AG20443 (cell line): ENCODE data around the gene TMEM169.

Experiments used
- DNase-seq: peaks from one replicate; pipeline ENCODE4 v3.0.0; 2012; ENCODE audit warnings: low spot score, mixed read lengths

TMEM169 gene

DNA sequence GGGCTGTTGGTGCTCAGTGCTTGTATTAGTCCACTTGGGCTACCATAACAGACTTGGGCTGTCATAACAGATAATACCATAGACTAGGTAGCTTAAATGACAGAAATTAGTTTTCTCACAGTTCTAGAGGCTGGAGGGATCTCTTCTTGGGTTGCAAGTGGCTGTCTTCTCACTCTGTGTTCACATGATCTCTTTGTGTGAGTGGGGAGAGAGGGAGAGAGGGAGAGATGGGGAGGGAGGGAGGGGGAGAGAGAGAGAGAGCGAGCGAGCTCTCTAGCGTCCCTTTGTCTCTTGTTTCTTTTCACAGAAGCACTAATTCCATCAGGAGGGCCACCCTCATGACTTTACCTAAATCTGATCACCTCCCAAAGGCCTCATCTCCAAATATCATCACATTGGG lies 23.0 kb downstream of the TMEM169 start:
- DNase-seq = no peak

DNA sequence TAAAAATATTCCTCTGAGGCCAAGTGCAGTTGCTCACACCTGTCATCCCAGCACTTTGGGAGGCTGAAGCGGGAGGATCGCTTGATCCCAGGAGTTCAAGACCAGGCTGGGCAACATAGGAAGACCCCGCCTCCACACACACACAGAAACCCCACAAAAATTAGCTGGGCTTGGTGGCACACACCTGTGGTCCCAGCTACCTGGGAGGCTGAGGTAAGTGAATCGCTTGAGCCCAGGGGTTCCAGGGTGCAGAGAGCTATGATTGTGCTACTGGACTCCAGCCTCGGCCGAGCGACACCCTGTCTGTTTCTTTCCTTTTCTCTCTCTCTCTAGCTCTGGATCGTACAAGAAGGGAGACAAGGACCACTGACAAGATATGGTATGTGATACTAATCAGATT lies 25.6 kb downstream of the TMEM169 start:
- DNase-seq = no peak

DNA sequence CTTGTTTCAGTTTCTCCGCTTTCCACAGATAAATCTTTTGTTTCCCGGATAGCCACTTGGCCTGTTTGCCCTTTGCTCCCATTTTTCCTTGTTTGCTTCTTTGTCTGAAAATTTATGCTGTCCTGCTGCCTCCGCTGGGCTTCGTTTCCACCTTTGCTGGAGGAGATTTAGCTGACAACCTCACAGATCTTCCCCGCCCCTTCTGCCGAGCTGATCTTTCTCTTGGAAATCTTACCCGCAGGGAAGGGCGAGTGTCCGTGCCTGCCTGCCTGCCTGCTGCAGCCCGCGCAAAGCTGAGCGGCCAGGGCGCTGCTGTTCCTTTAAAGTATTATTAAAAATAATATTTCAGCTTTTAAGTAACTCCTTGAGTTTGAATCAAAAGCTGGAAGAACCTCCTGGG lies 26.0 kb downstream of the TMEM169 start:
- peak; percentile 18 for DNase-seq

DNA sequence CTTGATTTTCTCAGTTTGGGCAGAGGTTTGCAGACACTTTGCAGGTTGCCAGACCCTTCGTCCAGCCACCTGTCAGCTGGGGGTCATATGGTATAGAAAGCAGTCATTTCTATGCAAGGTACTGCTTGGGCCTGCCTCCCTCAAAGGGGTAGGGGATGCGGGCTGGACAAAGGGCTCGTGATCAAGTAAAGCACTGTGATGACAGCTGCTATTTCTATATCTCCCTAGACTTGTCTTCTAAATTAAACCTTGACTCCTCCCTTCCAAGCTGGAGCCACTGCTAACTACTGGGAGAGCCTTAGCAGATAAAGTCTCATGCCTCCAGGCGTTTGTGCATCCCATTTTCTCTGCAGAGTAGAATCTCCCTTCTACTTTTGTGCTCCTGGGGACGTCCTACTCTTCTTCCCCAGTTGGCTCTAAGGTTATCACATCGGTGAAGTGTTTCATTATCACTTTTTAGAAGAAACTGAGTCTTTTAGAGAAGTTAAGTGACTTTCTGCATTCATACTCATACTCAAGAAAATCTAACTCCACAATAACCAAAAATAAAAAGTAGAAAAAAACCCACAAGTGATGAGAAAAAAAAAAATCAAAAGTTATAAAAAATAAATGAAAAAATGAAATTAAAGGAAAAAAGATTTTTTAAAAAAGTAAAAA lies 26.7 kb downstream of the TMEM169 start:
- DNase-seq = no peak

DNA sequence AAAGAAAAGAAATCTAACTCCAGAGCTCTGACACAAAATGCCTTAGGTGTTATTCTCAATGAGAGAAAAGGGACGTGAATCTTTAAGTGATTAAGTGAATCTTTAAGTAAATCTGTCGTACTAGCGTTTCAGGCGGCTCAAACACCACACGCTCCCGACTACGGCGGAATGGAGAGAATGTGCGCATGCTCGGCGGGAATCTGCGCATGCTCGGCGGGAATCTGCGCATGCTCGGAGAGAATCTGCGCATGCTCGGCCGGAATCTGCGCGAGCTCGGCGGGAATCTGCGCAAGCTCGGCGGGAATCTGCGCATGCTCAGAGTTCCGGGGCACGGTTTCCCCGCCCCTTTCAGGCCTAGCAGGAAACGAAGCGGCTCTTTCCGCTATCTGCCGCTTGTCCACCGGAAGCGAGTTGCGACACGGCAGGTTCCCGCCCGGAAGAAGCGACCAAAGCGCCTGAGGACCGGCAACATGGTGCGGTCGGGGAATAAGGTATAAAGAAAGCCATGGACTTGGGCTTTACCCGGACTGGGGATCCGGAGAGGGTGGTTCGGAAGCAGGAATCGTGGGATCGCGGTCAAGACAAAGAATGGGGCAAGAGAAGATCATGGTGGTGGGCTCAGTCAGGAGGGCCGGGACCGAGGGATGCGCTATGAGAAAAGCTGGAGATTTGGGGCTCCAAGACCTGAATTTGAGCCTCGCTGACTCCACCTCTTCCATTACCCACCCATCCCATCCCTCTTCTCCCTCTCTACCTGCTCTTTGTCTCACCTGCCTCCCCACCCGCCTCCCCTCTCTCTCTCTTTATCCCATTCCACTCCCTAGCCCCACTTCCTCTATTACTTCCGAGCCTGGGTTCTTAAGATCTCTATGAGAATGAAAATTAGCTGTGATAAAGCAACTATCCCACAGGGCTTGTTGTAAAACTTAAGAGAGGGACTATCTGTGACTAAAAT lies 27.5 kb downstream of the TMEM169 start, which contains the start of gene XRCC5:
Gene XRCC5, plus strand, starts transcription at position 382 of the 955 bp plus-strand sequence. Its CDS starts 89 bp downstream, at position 471.
- peak; percentile 98 for DNase-seq

DNA sequence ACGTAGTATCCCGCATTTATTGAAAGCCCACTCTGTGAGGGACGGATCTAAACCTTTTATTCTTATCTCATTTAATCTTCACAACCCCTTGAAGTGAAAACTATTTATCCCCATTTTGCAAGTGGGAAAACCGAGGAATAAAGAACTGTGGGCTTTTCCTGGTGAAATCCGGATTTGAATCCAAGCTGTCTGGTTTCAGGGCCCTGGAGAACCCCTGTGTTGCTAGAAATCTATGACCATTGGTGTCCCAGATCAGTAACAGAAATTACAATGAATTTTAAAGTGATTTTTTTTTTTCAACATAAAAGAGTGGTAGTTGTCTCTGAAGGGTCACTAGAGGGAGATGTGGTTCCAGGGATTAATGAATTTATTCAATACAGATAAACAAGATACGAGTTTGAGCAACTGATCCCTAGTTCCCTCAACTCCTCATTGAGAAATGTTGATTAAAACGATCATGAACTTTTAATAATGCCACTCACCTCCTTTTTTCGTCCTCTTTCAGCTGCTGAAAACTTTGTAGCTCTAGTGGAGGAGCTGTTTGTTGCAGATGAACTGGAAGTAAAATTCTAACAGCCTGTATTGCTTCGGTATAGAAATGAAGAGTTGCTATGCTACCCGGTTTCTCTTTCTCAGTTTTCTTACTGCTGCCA lies 28.4 kb downstream of the TMEM169 start:
- peak; percentile 25 for DNase-seq

DNA sequence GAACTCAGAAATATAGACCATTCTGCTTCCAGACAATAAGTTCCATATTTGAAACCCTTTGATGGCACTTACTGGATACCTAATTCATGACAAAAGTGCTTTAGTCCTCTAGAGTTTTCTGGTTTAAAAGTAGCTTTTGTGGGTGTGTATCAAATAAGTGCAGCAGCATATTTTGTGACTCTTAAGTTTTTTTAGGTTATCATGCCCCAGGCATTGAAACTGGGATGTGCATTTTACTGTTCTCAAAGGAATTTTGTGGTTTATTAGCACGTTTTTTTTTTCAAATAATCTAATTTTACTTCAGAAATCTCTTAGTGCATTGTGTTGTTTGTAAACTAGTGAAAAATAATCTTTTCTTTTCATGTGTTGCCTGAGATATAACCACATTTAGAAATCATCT lies 28.9 kb downstream of the TMEM169 start:
- DNase-seq = no peak

DNA sequence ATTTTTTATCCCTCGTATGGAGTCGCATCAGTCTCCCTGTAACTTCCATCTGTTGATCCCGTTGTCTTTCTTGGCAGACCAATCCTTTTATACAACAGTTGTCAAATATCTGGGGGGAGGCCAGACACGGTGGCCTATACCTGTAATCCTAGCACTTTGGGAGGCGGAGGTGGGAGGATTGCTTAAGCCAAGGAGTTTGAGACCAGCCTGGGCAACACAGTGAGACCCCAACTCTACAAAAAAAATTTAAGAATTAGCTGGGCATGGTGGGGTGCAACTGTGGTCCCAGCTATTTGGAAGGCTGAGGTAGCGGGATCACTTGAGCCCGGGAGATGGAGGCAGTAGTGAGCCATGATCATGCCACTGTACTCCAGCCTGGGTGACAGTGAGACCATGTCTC lies 29.4 kb downstream of the TMEM169 start:
- DNase-seq = no peak

DNA sequence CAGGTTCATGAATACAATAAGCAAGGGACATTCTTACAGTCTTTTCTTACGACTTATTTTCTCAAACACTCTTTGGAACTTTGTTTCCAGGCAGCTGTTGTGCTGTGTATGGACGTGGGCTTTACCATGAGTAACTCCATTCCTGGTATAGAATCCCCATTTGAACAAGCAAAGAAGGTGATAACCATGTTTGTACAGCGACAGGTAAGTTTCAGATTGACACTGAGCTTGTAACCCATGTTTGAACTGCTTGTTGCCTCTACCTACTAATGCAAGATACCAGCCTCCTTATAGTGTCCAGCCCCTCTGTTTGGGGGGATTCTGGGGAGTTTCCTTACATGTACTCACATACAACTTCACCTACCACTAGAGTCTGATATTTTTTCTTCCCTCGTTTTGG lies 31.2 kb downstream of the TMEM169 start:
- no peak for DNase-seq

DNA sequence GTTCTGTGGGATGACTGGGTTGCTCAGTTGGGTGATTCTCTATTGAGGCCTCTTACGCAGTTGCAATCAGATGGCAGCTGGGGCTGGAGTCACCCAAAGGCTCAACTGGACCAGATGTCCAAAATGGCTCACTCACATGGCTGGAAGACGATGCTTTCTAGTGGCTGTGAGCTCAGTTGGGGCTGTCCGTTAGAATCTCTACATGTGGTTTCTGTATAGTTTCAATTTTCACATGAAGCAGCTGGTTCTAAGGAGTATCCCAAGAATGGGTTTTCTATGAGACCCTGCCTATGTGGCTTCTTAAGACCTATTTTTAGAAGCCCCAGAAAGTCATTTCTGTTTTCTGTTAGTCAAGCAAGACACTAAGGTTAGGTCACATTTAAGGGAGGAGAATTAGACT lies 31.9 kb downstream of the TMEM169 start:
- DNase-seq = no peak

DNA sequence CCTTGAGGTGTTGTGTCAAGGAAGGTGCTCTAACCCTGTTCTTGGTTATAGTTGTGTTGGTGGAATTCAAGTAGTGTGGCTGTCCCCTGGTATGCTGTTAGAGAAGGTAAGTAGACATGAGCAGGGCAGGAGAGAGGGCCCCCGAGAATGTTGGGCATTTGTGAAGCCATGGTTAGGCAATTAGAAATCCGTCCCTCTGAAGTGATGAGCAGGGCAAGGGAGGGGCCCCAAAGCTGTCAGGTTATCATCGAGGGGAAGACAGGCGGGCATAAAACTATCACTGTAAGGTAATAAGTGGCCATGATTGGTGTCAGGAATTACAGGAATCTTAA lies 32.6 kb downstream of the TMEM169 start:
- no peak for DNase-seq

DNA sequence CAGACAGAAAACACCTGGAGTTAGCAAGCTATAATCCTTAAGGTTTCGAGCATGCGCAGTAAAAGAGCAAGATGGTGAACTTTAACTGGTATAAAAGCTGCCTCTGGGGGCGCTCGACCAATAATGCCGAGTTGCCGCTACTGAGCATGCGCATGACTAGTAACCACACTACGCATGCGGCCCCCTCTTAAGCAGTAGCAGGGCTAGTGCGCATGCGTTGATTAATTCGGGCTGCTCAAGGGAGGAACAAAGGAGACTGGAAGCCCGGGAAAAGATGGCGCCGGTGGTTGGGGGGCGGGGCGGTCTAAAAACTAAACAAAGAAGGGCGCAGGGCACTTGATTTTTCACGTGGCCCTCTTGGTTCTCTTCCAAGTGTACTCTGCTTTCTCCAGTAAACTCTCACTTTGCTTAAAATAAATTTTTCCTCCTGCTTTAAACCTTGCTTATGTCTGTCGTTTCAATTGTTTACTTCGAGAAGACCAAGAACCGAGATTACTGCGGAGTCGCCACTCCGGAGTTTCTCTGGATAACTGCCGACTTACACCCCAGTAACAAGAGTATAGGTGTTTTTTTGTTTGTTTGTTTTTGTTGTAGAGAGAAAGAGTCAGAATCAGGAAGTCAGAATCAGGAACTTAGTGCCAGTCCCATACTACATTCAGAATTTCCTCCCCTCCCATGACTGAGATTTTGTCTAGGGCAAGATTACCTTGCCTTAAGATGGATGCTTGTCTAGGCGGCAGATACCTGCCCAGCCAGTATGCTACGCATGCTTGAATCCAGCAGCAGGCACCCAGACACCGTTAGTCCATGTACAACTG lies 33.2 kb downstream of the TMEM169 start:
- DNase-seq = peak; percentile 100

DNA sequence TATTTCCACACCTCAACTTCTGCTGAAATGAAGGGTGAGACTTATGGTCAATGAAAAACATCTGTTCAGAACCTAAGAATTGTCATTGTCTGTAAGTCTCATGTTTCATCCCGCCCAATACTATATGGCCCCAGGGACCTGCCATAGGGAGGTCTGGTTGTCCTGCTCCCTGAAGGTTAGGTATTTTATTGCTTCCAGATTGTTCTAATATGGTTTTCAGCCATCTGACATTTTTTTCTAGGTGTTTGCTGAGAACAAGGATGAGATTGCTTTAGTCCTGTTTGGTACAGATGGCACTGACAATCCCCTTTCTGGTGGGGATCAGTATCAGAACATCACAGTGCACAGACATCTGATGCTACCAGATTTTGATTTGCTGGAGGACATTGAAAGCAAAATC lies 34.7 kb downstream of the TMEM169 start:
- no peak for DNase-seq

DNA sequence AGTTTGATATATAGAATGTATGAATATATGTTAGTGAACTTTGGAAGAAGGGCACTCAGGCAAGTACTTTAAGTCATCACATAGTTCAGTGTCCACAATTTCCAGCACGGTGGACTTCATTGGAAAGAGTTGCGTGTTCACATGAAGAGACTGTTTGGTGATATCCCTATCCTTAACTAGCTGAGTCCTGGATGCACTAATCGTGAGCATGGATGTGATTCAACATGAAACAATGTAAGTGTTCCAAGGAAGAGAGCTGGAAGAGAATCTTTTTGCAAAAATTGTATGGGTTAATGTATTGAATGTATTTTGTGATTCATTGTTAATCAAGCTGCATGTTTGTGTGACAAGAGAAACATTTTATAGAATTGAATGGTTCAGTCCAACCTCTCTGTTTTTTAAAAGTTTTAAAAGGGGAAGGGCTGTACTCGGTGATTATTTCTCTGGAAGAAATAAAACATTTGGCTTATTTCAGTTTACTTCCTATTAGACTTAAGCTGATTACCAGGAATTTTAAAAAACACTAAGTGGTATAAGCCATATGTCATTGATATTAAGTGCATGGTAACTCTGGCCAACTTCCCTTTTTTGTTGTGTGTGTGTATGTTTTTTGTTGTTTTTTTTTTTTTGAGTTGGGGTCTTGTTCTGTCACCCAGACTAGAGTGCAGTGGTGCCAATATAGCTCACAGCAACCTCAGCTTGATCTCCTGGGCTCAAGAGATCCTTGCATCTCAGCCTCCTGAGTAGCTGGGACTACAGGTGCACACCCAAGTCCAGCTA lies 36.0 kb downstream of the TMEM169 start:
- DNase-seq = no peak

DNA sequence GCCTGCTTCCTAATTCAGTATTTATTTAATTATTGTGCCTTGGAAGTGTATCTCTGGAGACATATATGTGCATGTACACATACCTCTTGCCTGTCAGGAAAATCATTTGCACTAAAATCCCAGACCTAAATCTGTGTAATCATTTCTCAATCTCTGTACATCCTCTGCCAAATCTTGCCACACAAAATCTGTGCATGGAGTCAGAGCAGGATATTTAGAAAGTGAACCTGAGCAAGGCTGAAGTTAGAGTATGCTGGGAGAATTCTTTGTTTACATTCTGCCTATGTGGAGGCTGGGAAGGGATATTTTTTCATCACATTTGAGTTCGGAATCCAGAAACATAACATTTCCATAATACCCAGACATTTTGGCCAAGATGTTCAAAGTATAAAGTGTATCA lies 36.8 kb downstream of the TMEM169 start:
- DNase-seq = no peak

DNA sequence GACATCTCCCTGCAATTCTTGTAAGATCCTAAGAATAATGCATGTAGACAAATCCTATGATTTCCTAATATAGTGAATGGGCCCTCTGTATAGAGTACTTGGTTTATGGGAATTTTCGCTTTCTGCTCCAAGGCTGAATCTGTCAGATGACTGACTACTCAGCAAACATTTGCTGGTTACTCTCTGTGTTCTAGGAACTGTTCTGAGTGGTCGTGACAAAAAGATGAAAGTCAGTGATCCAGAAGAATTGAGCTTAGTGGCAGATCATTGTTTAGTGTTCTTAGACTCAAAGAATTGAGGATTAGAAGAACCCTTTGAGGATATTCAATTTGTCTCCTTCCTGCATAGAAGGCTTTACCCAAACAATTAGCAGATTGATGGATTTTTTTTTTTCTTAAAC lies 37.4 kb downstream of the TMEM169 start:
- no peak for DNase-seq

DNA sequence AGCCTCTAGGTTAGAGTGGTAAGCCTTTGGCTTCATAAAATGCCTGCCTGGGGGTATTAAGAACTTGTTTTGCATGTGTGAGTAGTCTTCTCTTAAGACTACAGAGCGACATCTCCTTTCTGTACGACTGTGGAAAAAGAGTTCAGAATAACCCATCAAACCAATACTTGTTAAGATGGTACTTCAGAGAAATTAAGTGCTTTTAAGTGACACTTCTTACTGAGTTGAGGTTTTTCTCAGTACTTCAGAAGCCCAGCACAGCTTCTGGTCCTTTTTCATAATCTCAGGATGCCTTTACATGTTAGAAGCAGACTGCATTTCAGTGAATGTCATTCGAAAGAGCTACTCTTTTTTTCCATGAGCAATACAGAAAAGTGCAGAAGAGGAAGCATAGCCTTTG lies 38.3 kb downstream of the TMEM169 start:
- no peak for DNase-seq

DNA sequence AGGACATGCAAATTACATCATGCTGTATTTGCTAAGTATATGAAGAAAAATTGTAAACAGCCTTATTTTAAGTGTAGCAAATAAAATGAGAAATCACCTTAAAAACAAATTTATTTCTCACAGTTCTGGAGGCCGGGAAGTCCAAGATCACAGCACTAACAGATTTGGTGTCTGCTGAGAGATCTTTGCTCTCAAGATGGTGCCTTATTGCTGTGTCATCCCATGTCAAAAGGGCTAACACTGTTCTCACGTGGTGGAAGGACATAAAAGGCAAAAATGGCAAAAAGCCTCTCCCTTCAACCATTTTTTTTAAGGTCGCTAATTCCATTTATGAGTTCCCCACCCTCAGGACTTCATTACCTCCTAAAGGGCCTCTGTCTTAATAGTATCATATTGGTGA lies 39.5 kb downstream of the TMEM169 start:
- no peak for DNase-seq

DNA sequence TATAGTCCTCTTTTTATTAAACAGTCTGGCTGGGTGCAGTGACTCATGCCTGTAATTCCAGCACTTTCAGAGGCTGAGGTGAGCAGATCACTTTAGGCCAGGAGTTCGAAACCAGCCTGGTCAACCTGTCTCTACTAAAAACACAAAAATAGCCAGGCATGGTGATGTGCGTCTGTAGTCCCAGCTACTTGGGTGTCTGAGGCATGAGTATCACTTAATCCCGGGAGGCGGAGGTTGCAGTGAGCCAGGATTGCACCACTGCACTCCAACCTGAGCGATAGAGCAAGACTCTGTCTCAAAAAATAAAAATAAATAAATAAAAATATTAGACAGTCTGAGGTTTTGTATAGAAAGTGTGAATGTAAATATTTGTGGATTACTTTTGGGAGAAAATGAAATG lies 45.2 kb downstream of the TMEM169 start:
- DNase-seq = no peak

DNA sequence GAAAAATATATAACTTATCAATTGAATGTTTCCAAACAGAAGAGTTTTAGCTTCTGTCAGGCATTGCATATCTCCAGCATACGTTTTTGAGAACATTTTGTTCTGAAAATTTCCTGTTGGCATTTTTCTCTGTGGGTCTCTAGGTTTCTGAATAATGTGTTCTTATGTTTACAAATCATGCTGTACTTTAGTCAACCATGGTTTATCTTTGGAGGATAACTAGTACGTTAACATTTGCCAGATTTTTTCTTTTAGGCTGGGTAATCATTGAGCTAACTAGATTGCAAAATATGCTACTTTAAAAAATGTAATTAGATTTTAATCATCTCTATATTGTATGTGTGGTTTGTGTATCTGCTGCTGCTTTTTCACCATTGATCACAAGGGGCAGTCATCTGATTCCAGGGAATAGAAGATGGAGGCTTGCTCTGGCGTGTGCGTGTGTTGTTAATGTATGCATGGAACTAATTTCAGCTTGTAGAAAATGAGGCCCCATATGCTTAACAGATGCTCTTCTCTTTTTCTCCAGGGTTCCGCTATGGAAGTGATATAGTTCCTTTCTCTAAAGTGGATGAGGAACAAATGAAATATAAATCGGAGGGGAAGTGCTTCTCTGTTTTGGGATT lies 48.7 kb downstream of the TMEM169 start:
- no peak for DNase-seq
